ENCODE data around the gene LHFPL3.

DNA sequence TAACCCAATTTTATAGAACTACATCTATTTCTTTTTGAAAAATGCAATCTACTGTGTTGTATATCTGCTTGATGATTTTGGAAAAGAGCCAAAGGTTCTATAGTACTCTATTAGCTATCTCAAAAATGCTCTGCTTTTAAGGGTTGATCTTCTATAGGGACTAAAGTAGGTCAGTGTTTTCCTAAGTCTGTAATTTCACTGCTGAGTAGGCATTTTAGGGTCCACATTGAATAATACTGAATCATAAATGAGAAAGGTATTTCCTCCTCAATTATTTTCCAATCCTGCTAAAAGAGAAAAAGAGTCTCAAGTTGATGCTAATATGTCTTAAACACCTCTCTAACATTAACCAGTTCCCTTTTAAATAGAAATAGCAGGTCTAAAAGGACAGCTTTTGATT, 244.2 kb downstream of the LHFPL3 start:
- TF ChIP-seq, protein P1, sequence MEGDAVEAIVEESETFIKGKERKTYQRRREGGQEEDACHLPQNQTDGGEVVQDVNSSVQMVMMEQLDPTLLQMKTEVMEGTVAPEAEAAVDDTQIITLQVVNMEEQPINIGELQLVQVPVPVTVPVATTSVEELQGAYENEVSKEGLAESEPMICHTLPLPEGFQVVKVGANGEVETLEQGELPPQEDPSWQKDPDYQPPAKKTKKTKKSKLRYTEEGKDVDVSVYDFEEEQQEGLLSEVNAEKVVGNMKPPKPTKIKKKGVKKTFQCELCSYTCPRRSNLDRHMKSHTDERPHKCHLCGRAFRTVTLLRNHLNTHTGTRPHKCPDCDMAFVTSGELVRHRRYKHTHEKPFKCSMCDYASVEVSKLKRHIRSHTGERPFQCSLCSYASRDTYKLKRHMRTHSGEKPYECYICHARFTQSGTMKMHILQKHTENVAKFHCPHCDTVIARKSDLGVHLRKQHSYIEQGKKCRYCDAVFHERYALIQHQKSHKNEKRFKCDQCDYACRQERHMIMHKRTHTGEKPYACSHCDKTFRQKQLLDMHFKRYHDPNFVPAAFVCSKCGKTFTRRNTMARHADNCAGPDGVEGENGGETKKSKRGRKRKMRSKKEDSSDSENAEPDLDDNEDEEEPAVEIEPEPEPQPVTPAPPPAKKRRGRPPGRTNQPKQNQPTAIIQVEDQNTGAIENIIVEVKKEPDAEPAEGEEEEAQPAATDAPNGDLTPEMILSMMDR (IDR thresholded peaks at IDR 0.05; ENCODE audit: low read depth, low read length, poor library complexity, severe bottlenecking), result no peak
- TF ChIP-seq EZH2phosphoT487 (IDR thresholded peaks at IDR 0.05; ENCODE audit: borderline replicate concordance, low read length), result no peak
